RPMI8226 (cell line): ENCODE data around the gene UBE2G2.

Experiments used
- DNase-seq: peaks from one replicate; pipeline ENCODE4 v3.0.0-alpha.2; 2015

The UBE2G2 gene

DNA sequence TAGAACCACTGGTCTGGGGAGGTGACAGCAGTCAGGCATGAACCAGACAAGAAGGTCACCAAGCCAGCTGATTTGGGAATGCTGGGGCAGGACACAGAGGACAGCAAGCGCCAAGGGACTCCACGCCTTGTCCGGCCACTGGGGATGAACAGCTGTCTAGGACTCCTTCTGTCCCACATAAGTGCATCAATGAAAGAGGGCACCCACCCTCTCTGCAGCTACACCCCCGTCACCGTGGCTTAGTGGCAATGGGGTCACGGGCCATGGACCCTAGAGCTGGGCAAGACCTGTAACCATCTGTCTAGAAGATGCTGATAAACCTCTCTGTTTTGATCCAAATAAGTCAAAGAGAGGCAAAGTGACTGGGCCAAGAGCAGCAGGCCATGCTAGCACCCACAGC lies 16.8 kb downstream of the UBE2G2 start:
- DNase-seq: no peak

- DNase-seq: no peak
Measured at GRCh38 chr21:44783020-44783696, 18.5 kb downstream of the UBE2G2 start.

DNA sequence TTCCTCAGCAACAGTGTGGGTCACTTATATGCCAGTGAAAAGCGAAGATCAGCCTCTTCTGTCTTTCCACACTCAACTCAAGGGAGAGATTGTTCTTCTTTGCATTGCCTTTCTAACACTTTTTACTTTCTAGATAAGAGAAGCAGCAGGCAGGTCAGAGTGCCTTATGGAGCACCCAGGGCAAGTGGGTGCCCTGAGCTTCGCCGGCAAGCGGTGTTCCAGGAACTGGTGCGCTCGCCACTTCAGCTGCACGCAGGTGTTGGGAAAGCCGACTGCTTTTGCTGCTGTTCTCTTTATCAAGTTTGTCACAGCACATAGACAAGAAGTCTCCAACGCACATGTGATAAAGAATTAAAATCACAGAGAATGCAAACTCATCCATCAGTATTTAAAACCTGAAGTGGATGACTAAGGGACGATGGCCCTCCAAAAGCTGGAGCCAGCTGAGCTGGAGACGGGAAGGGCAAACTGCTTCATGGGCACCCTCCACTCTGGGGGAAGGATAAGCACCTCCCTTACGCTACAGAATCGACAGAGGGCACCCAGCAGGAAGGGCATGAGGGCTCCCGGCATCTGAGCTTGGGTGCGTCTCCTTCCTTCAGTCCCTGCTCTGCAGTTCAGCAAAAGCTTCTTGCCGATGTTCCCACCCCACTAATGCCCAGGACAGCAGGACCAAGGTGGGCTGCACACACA lies 20.7 kb downstream of the UBE2G2 start:
- no peak for DNase-seq

- DNase-seq: no peak
Measured at GRCh38 chr21:44780137-44780502, 21.5 kb downstream of the UBE2G2 start.

DNA sequence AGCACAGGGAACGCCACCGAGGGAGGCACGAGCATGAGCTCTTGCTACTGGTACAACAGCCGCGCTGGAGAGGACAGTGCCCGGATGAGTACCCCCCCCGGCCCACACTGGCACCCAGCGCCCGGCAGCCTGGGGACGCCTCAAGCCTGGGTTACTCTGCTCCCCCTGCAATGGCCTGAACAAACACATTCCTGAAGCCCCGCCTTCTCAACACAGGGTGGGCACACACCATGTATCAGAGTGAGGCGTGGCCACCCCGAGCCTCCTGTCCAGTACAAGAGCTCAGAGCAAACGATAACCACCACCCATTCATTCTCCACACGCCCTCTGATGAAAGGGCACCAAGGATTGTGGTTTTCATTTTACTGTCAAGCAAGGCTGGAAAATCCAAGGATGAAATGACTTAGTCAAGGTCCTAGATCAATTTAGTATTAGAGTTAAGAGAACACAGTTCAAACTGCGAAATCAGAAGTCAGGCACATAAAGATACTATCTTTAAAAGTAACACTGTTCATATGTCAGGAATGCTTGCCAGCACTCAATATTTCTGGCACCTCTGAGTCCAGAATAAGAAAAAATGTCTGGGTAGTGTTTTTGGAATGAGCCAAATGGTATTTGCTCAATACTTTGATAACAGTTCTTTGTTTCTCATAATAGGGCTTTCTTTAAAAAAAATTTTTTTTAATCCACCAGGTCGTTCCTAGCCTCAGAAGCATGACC lies 22.0 kb downstream of the UBE2G2 start:
- DNase-seq: no peak

DNA sequence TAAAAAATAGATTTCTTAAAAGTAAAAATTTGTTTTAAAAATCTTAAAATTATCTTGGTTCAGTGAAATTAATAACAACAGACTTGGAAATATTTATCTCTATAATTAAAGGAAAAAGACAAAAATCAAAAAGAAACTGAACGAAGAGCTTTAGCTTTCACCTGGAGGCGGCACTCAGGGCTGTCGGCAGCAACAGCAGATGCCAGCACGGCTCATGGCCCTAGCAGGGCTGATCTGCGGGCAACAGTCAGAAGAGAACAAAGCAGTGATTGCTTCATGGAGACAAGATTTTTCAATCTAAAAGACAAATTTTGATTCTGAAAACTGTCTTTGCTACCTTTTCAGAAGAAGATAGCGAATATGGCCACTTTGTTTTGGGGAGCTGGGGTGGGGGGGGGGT lies 22.6 kb downstream of the UBE2G2 start:
- no peak for DNase-seq

- no peak for DNase-seq
Measured at GRCh38 chr21:44778499-44778911, 23.1 kb downstream of the UBE2G2 start.

GRCh38 chr21:44778094-44778493 lies 23.5 kb downstream of the UBE2G2 start:
- no peak for DNase-seq

DNA sequence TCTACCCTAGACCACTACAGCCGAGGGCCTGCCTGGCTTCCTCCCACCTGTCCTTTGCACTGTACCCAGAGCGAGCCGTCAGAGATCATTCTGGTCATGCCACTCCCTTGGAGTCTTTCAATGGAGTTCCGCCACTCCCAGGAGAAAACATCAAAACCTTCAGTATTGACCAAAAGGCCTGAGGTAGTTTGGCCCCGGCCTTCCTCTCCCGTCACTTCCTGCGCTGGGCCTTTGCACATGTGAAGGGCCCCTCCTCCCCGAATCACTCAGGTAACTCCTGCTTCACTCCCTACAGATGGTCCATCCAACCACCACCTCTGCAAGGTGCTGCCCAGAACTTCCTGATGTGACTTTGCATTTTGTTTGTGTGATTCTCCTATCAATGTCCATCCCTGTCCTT lies 26.6 kb downstream of the UBE2G2 start:
- DNase-seq: no peak

DNA sequence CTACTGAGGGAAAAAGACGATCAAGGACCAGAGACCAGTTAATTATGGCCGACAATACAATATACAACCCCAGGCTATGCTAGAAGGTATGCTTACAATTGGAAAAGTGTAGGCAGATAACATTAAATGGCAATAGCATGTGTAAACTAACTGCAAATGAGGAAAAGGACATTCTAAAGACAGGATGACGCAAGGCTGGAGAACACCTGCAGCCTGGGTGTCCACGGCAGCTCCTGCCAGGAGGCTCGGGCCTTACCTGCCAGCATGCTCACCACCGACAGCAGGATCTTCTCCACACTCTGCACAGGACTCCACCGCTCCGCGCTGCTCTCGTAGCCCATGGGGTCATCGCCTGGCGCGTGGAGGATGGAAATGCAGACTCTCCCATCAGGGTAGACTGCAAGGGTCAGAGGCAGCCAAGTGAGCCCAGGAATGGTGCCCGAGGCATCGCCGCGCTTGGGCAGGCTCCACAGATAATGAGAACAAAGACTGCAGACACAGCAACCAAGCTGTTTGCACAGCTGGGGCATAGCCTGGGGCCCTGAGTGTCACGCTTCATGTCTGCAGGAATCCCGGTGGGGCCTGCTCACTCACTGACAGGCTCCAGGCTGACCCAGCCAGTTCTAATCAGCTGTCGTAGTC lies 28.2 kb downstream of the UBE2G2 start:
- DNase-seq: no peak

DNA sequence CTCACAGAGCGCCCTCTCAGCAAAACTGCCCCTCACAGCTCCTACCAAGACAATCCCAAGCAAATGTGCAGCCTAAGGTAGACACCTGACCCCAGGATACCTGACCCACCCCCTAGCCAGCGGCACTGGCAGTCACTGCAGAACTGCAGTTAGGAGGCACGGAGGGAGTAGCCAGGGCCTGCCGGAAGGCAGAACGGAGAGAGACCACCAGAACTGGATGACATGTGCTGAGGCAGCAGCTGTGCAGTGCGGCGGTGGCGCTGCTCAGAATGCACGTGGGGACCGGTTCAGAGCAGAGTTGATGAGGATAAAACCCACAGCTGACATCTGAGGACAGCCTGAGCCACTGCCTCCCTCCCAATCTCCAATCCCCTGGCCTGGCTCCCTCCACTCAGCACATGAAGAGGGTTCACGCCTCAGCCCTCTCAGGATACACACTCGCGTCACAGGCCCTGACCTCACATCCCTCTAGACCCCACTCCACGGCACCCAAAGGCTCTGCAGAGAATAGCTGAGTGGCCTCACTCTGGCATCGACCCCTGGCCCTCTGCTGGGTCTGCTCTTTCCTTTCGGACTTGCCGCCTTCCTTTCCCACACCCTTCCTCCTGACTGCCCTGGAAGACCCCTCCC lies 29.6 kb downstream of the UBE2G2 start:
- DNase-seq: no peak

DNA sequence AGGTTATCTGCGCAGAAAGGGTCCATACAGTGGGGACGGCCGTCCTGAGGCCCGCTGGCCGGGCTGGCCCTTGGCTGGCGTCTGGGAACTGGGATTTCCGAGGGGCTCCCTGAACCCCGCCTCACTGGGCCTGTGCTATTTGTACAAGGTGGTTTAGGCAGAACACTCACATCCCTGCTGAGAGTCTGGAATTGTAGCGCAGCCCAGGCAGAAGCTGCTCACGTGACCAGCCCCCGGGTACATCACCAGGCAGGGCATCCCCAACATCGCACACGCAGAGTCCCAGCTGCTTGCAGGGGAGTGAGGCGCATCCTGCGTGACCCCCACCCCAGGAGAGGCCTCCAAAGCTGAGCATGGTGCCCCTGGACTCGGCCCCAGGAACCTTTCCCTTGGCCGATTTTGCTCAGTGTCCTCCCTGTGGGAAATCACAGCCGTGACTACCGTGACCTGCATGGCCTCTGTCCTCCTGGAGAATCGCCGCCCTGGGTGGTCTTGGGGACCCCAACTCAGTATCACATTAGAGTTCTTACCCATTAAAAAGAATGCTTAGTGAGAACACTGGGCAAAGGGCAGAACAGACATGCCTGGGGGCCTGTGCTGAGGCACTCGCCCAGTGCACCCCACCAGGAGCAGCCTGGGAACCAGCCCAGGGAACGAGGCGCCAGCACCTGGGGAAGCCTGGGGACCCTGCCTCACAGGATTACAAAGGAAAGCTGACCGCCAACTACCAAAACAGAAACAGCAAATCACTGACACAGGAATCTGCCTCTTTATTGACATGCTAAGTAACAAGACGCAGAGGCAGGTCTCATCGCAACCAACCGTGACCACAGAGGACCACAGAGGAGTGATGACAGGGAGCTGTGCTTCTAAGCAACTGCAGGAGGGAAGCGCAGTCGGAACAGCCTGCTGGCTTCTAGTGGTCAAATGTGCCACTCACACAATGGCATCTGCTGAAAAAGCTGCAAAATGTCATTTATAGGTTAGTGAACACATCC lies 33.5 kb downstream of the UBE2G2 start:
- DNase-seq: no peak

- DNase-seq: no peak
Measured at GRCh38 chr21:44766818-44767354, 34.7 kb downstream of the UBE2G2 start.

DNA sequence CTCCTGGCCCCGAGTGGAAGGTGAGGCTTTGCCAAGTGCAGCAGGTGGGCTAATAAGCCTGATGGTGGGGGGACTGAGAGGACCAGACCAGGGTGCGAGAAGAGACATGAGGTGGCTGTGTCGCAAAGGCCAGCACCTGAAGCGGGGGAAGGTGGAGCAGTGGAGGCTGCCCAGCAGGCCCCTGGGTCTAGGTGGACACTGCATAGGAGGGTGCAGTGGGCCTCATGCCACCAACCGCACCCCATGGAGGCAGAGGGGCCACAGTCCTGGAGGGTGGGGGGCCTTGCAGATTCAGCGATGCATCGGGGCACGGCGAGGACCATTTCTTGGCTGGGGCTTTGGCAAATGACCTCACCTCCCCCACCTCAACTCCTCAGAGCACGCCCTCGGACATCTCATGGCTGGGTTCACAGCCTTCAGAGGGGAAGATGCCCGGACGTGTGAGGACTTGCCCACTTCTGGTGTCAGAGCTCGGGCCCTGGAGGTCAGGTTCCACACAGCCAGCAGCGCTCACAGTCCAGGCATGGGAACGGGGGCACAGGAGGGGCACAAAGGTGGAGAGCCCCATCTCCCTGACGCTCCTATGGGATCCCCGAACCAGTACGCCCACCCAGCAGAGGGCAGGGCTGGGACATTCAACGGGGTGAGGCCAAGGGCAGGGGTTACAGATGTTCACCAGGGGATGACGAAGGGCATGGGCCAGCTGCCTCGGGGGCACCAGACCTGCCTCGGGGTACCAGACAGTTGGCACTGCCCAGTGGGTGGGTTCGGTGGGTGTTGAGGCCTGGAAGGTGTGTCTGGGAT lies 35.4 kb downstream of the UBE2G2 start:
- DNase-seq: no peak

DNA sequence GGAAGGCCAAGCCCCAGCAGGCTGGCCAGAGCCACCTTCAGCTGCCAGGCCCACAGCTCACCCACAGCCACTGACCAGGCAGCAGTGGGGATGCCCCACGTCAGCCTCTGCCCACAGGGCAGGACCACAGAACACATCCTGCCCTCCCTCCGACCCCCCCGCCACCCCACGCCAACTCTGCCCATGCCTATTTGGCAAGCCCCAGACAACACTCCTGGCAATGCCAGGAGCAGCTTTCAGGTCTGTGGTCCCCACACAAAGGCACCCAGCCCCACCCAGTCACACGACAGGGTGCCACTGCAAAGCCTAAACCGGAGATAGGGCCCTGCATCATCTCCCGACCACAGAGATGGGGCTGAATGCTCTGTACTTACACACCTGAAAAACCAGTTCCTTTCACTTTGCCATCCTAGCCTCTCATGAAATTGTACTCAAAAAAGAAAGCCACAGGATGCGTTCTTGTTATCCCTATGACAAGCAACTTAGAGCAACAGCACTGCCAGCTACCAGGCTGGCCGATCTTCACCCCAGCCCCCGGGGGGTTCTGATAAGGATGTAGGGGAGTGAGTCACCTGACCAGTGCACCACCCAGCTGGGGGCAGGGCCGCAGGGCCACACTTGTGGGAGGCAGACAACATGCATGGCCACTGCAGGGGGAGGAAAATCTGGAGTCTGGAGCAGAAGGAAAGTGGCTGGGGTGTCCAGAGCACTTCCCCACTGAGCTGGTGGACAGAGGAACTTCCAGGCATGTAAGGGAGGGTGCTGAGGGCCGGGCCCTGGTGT lies 36.2 kb downstream of the UBE2G2 start:
- DNase-seq: peak; percentile 40

DNA sequence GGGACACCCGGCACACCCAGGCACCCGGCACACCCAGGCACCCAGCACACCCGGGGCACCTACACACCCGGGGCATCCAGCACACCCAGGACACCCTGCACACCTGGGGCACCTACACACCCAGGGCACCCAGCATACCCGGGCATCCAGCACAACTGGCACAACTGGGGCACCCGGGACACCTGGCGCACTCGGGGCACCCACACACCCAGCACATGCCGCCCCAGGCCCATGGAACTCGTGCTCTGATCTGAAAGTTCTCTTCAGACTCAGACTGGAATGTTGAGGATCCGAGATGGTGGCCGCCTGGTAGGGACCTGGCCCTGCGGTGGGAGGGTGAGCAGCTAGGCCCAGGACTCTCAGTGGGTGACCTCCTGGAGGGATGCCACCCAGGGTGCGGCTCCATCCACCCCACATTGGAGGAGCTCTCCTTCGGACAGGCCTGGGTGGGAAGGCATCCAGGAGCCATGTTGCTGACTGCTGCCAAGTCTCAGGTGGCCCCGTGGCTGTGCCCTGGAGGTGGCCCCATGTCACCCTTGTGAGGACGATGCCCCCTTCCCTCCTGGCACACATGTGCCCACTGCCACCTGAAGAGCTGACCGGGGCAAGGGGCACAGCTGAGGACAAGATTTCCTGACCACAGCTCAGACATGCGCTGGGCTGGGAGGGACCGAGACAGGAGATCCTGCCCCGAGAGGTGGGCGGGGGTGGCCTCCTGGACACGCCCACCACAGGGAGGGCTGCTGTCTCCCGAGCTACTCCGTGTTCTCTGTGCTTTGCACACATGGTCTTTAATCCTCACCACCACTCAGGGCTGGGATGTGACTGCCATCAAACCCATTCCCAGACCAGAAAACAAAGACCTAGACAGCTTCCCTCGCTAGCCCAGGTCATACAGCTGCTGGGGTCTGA lies 37.0 kb downstream of the UBE2G2 start:
- no peak for DNase-seq

GRCh38 chr21:44763451-44764318 lies 37.9 kb downstream of the UBE2G2 start:
- no peak for DNase-seq

DNA sequence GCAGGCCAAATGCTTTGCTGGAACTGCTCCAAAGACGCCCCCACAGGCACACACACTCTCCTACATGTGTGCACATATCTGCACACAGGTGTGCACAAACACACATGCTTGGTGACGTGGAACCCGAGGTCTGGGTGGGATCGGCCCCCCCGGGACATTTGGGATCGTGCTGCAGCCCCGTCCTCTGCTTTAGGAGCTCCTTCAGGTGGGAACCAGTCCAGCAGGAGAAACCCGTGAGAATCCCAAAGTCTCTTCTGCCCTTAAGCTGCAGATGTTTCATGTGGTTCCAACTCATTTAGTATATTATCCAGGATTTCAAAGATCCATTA lies 38.6 kb downstream of the UBE2G2 start:
- DNase-seq: no peak
